OCI-LY1 (cell line): ENCODE data around the gene TIGD1.
A peak's percentile ranks its signal among the peaks of the same experiment; 100 is the strongest.

Experiments used
- H2AFZ ChIP-seq: fragments of 200-600 bp; sonication (generic), shearing (Covaris generic); 2 replicates; pipeline ENCODE4 v1.6.0; 2014; ENCODE audit warnings: antibody characterized with exemption, mild to moderate bottlenecking, low read length
- H3F3A ChIP-seq: fragments of 200-600 bp; sonication (generic), shearing (Covaris generic); 2 replicates; pipeline ENCODE4 v1.6.0; 2014; ENCODE audit warnings: mild to moderate bottlenecking, antibody characterized with exemption, low read length, moderate library complexity; ENCODE audit not compliant: insufficient read depth
- H3K27ac ChIP-seq: fragments of 200-600 bp; sonication (generic); 2 replicates; pipeline ENCODE4 v1.5.1; 2014; ENCODE audit warnings: low read length, mixed run types, mild to moderate bottlenecking, low read depth; ENCODE audit not compliant: poor library complexity, severe bottlenecking
- H3K27me3 ChIP-seq: fragments of 200-600 bp; sonication (generic); 2 replicates; pipeline ENCODE4 v1.6.0; 2014; ENCODE audit warnings: antibody characterized with exemption, mild to moderate bottlenecking, low read length, moderate library complexity; ENCODE audit not compliant: insufficient read depth
- H3K36me3 ChIP-seq: fragments of 200-600 bp; sonication (generic); 2 replicates; pipeline ENCODE4 v1.6.1; 2014; ENCODE audit warnings: mild to moderate bottlenecking, antibody characterized with exemption, low read length, moderate library complexity, mixed read lengths; ENCODE audit not compliant: insufficient read depth
- H3K4me1 ChIP-seq: fragments of 200-600 bp; sonication (generic); 2 replicates; pipeline ENCODE4 v1.5.1; 2014; ENCODE audit warnings: mild to moderate bottlenecking, low read length, moderate library complexity; ENCODE audit not compliant: insufficient read depth, severe bottlenecking
- H3K4me2 ChIP-seq: fragments of 200-600 bp; sonication (generic), shearing (Covaris generic); 2 replicates; pipeline ENCODE4 v1.6.1; 2014; ENCODE audit warnings: low read length
- H3K4me3 ChIP-seq: fragments of 200-600 bp; sonication (generic); 2 replicates; pipeline ENCODE4 v1.5.1; 2014; ENCODE audit warnings: low read length, low read depth, mild to moderate bottlenecking, mixed read lengths; ENCODE audit not compliant: poor library complexity, severe bottlenecking
- H3K79me2 ChIP-seq: fragments of 200-600 bp; shearing (Covaris generic); 2 replicates; pipeline ENCODE4 v1.6.1; 2016; ENCODE audit warnings: mixed run types, low read length, mixed read lengths; ENCODE audit not compliant: insufficient read depth
- H3K9ac ChIP-seq: fragments of 200-600 bp; sonication (generic), shearing (Covaris generic); 2 replicates; pipeline ENCODE4 v1.6.1; 2014; ENCODE audit warnings: mild to moderate bottlenecking, low read length, mixed read lengths
- H3K9me2 ChIP-seq: fragments of 200-600 bp; sonication (generic), shearing (Covaris generic); 2 replicates; pipeline ENCODE4 v1.6.1; 2014; ENCODE audit warnings: low read depth, mild to moderate bottlenecking, low read length, mixed read lengths
- H3K9me3 ChIP-seq: fragments of 200-600 bp; shearing (Covaris generic); 2 replicates; pipeline ENCODE4 v1.6.1; 2014; ENCODE audit warnings: low read length, mixed read lengths
- H4K20me1 ChIP-seq: fragments of 200-600 bp; sonication (generic), shearing (Covaris generic); 2 replicates; pipeline ENCODE4 v1.6.0; 2016; ENCODE audit warnings: mild to moderate bottlenecking, low read length; ENCODE audit not compliant: insufficient read depth
- CTCF ChIP-seq: fragments of 200-600 bp; sonication (generic), shearing (Covaris generic); IDR thresholded peaks from 2 replicates; pipeline ENCODE4 v1.5.1; 2017; ENCODE audit warnings: mild to moderate bottlenecking, antibody characterized with exemption, low read length, moderate library complexity, mixed read lengths
- EZH2 ChIP-seq: fragments of 200-600 bp; sonication (generic), shearing (Covaris generic); IDR thresholded peaks from 2 replicates; pipeline ENCODE4 v1.8.0; 2017; ENCODE audit warnings: borderline replicate concordance, mixed run types, mild to moderate bottlenecking, antibody characterized with exemption, low read length, moderate library complexity, mixed read lengths

Gene TIGD1

DNA sequence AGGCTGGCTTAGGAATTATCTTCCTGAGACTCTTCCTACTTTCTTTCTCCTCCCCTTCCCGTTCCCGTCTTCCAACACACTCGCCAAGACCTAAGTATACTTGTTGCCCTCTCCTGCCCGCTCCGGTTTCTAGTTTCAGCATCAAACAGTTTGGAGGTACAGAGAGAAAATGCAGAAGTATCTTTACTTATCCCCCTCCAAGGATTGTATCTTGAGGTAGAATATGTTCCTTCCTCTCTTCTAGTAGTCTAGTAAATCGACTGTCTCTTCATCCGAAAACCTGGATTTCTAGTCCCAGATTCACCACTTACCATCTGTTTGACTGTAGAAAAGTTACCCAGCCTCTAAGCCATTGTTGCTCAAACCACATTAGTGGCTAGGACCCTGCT, 887 bp upstream of the TIGD1 start:
- Histone ChIP-seq H3K27me3 (no peaks in the 10 kb centered on the region), H2AFZ (no peak overlapping the region), H3K9me2 (no peaks in the 10 kb centered on the region), H3K9ac (peak overlapping the region; percentile 98), H3K27ac (peak overlapping the region; percentile 72), H3F3A (no peaks in the 10 kb centered on the region), H3K4me3 (peak overlapping the region; percentile 100), H3K9me3 (no peaks in the 10 kb centered on the region), H3K4me1 (peaks cover 19% of the 10 kb centered on the region), H3K79me2 (peaks cover 20% of the 10 kb centered on the region; the same call in 1 of the 2 replicates), H3K4me2 (peak overlapping the region; percentile 91), H4K20me1 (no peaks in the 10 kb centered on the region), H3K36me3 (peaks cover 39% of the 10 kb centered on the region)
- TF ChIP-seq EZH2 = no peak
- no peak for TF ChIP-seq CTCF

DNA sequence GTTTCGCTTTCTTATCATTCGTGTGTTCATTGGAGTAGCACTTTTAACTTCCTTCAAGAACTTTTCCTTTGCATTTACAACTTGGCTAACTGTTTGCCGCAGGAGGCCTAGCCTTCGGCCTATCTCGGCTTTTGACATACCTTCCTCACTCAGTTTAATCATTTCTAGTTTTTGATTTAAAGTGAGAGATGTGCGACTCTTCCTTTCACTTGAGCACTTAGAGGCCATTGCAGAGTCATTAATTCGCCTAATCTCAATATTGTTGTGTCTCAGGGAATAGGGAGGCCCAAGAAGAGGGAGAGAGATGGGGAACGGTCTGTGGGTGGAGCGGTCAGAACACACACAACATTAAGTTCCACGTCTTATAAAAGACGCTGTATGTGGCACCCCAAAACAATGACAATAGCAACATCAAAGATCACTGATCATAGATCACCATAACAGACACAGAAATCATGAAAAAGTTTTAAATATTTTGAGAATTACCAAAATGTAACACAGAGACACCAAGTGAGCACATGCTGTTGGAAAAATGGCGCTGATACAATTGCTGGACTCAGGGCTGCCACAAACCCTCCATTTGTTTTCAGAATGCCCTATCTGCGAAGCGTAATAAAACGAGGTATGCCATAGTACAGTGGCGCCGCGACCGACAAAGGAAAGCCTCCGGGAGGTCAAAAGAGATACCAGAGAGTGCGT, 553 bp downstream of the TIGD1 start:
- no peaks in the 10 kb centered on the region for H4K20me1 ChIP-seq
- peak overlapping the region; percentile 78; the same call in 1 of the 2 replicates for H2AFZ ChIP-seq
- peak overlapping the region; percentile 80 for H3K27ac ChIP-seq
- no peaks in the 10 kb centered on the region for H3K9me2 ChIP-seq
- H3K27me3 ChIP-seq = no peaks in the 10 kb centered on the region
- no peaks in the 10 kb centered on the region for H3K9me3 ChIP-seq
- peaks cover 20% of the 10 kb centered on the region; the same call in 1 of the 2 replicates for H3K79me2 ChIP-seq
- peak overlapping the region; percentile 91 for H3K4me2 ChIP-seq
- peak overlapping the region; percentile 98 for H3K9ac ChIP-seq
- H3F3A ChIP-seq = no peaks in the 10 kb centered on the region
- H3K4me3 ChIP-seq = peak overlapping the region; percentile 100
- TF ChIP-seq CTCF = no peak
- TF ChIP-seq EZH2 = no peak
- peaks cover 45% of the 10 kb centered on the region for H3K36me3 ChIP-seq
- H3K4me1 ChIP-seq = peaks cover 19% of the 10 kb centered on the region

GRCh38 chr2:232547991-232548390, 2.4 kb downstream of the TIGD1 start:
- Histone ChIP-seq H3K27me3 (no peaks in the 10 kb centered on the region), H3K79me2 (peaks cover 20% of the 10 kb centered on the region; the same call in 1 of the 2 replicates), H3K4me2 (no peak overlapping the region), H4K20me1 (no peaks in the 10 kb centered on the region), H2AFZ (no peak overlapping the region), H3K9ac (no peak overlapping the region), H3K27ac (no peak overlapping the region), H3F3A (no peaks in the 10 kb centered on the region), H3K36me3 (peaks cover 53% of the 10 kb centered on the region), H3K9me3 (no peaks in the 10 kb centered on the region), H3K4me3 (no peak overlapping the region), H3K4me1 (peaks cover 19% of the 10 kb centered on the region), H3K9me2 (no peaks in the 10 kb centered on the region)
- TF ChIP-seq EZH2 (no peak), CTCF (no peak)
